GM12892 (cell line): ENCODE results near the gene CCNYL1.
"Not testable (repeated sequence)": the region's sequence is repeated elsewhere in the genome, so short reads cannot be mapped to it uniquely, and the experiment has no call there.

ENCODE experiments used
- POLR2A ChIP-seq: IDR thresholded peaks from 2 replicates; pipeline ENCODE4 v1.6.1; 2011; ENCODE audit warnings: low read depth, low read length, control low read depth
- POLR2AphosphoS5 ChIP-seq: IDR thresholded peaks from 2 replicates; pipeline ENCODE4 v1.6.1; 2011; ENCODE audit warnings: low read depth, low read length, control low read depth
- TAF1 ChIP-seq: IDR thresholded peaks from 2 replicates; pipeline ENCODE4 v1.6.1; 2011; ENCODE audit warnings: low read depth, mild to moderate bottlenecking, control low read depth, low read length, borderline replicate concordance

GRCh38 chr2:207696911-207697310 lies 14.5 kb upstream of the CCNYL1 start:
- not testable (repeated sequence) for TF ChIP-seq POLR2AphosphoS5, POLR2A, TAF1
